Progenitor cell of endocrine pancreas (in vitro differentiated cells): ENCODE data around the gene ANKS1B. TPM values are rescaled to one million over a fixed set of nuclear protein-coding genes. Genes with fewer than 3 reads are reported as not detected.

ENCODE experiments used
- DNase-seq: peaks from one replicate; pipeline ENCODE4 v3.0.0; 2021; ENCODE audit warnings: low spot score; ENCODE audit not compliant: unreplicated experiment
- H3K27ac Mint-ChIP-seq: 2 replicates; pipeline ENCODE4 v1.8.0; 2021; ENCODE audit warnings: mild to moderate bottlenecking, moderate library complexity, mixed read lengths
- H3K27me3 Mint-ChIP-seq: 2 replicates; pipeline ENCODE4 v1.8.0; 2021; ENCODE audit warnings: mixed read lengths
- H3K36me3 Mint-ChIP-seq: 2 replicates; pipeline ENCODE4 v1.8.0; 2022; ENCODE audit warnings: mixed read lengths; ENCODE audit not compliant: insufficient read depth
- H3K4me1 Mint-ChIP-seq: 2 replicates; pipeline ENCODE4 v1.8.0; 2021; ENCODE audit warnings: low read depth, mixed read lengths
- H3K4me3 Mint-ChIP-seq: 2 replicates; pipeline ENCODE4 v1.8.0; 2021; ENCODE audit warnings: low read depth, mild to moderate bottlenecking, moderate library complexity, mixed read lengths
- H3K9me3 Mint-ChIP-seq: 2 replicates; pipeline ENCODE4 v1.8.0; 2021; ENCODE audit warnings: low read depth, mixed read lengths
- total RNA-seq: library from RNA; stranded (reverse); gene quantifications from 2 replicates; pipeline ENCODE4 v1.2.1, GENCODE V29; 2021
- TF ChIP-seq, protein P1 (sequence below): fragments of 200-600 bp; sonication (generic); IDR thresholded peaks from one replicate; pipeline ENCODE4 v1.5.0; 2021; ENCODE audit warnings: antibody characterized with exemption, mild to moderate bottlenecking; ENCODE audit not compliant: unreplicated experiment

The ANKS1B gene
- total RNA-seq, 1 donor from 2014 or later, result 10.1 TPM

DNA sequence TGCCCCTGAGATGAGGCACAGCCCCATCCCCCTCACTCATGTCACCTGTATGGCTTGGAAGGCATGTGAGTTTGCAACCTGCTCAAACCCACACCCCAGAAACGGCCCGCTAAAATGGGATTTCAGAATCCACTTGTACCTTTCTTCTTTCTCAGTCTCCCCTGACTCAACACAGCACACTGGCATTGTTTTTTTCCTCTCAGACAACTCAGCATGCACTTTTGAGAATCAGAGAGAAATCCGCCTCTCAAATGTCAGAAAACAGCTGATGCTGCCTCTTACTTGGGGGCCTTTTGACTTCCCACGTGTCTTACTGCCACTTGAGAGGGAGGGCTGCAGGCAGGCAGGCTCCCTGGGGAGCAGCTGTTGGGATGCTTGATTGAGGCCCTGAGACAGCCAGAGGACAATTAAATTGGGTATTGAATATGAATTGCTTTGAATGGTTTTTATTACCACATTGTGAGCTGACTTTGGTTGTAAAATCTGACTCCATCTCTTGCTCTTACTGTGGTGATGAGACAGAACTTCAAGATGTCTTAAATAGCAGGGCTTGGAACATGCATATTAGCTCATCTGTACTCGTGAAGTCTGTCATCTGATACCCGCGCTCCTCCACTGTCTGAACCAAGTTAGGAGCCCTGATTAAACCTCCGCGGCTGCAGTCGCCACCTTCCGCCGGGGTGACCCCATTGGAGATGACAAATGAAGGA, 1243.0 kb downstream of the ANKS1B start:
- no peak for DNase-seq
- H3K36me3 Mint-ChIP-seq, result no peaks in the 10 kb centered on the region
- H3K4me1 Mint-ChIP-seq, result peaks cover 6% of the 10 kb centered on the region
- TF ChIP-seq, protein P1, sequence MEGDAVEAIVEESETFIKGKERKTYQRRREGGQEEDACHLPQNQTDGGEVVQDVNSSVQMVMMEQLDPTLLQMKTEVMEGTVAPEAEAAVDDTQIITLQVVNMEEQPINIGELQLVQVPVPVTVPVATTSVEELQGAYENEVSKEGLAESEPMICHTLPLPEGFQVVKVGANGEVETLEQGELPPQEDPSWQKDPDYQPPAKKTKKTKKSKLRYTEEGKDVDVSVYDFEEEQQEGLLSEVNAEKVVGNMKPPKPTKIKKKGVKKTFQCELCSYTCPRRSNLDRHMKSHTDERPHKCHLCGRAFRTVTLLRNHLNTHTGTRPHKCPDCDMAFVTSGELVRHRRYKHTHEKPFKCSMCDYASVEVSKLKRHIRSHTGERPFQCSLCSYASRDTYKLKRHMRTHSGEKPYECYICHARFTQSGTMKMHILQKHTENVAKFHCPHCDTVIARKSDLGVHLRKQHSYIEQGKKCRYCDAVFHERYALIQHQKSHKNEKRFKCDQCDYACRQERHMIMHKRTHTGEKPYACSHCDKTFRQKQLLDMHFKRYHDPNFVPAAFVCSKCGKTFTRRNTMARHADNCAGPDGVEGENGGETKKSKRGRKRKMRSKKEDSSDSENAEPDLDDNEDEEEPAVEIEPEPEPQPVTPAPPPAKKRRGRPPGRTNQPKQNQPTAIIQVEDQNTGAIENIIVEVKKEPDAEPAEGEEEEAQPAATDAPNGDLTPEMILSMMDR, result no peak
- H3K27ac Mint-ChIP-seq, result no peak overlapping the region
- peaks cover 31% of the 10 kb centered on the region for H3K27me3 Mint-ChIP-seq
- no peak overlapping the region for H3K4me3 Mint-ChIP-seq
- no peaks in the 10 kb centered on the region for H3K9me3 Mint-ChIP-seq

DNA sequence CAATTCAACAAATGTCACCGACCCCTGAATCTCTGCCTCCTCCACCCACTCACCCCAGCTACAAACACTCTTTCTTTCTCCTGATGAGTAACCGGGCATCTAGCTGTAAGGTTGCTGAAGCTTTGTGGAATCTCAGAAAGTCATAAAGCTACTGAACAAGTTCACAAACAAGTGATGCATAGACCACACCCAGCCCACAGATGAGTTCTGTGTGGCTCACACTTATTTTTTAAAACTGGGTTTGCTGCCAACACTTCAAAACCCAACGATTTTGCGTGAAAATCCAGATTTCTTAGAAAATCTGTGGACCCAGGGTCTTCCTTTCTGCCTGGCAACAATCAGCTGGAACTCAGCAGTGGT, 1243.6 kb downstream of the ANKS1B start:
- no peak overlapping the region for H3K27ac Mint-ChIP-seq
- no peak overlapping the region for H3K4me3 Mint-ChIP-seq
- TF ChIP-seq, protein P1, result no peak
- no peaks in the 10 kb centered on the region for H3K9me3 Mint-ChIP-seq
- H3K27me3 Mint-ChIP-seq, result peaks cover 26% of the 10 kb centered on the region
- no peaks in the 10 kb centered on the region for H3K36me3 Mint-ChIP-seq
- H3K4me1 Mint-ChIP-seq, result peaks cover 11% of the 10 kb centered on the region
- no peak for DNase-seq

DNA sequence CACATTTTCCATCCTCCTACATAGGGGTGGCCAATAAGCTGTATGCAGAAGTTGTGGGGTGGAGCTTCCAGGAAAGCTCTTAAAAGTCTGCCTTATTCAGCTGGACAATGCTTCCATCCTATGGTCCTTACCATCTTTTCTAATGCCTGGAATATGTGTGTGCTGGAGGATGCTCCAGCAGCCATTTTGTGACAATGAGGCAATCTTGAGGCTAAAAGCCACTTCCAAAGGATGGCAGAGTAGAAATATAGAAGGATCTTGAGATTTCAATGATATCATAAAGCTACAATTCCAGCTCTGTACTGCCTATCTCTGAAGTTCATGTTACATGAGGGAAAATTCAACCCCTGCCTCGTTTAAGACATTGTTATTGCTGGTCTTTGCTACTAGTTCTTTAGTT, 1244.0 kb downstream of the ANKS1B start:
- H3K4me3 Mint-ChIP-seq, result no peak overlapping the region
- H3K27ac Mint-ChIP-seq, result no peak overlapping the region
- H3K27me3 Mint-ChIP-seq, result peaks cover 22% of the 10 kb centered on the region
- DNase-seq, result no peak
- TF ChIP-seq, protein P1, result no peak
- H3K4me1 Mint-ChIP-seq, result peaks cover 13% of the 10 kb centered on the region
- no peaks in the 10 kb centered on the region for H3K9me3 Mint-ChIP-seq
- no peaks in the 10 kb centered on the region for H3K36me3 Mint-ChIP-seq

DNA sequence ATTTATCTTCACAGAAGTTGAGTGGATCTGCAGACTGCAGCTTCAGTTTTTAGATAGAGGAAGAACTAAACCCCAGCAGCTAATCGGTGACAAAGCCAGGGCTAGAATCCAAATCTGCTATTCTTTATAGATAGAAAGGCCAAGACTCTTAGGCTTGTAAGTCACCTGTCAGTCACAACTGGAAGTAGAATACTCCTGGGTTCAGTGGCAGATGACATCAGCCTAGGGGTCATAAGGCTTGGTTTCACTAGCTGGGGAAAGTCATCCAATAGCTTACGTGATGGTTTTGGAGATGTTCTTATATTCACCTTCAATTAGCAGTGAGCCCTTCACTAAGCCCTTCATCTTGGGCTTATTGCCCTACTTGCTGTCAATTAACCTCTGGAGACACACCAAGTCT, 1246.2 kb downstream of the ANKS1B start:
- no peak for DNase-seq
- Mint-ChIP-seq H3K4me3 (no peak overlapping the region), H3K36me3 (peaks cover 4% of the 10 kb centered on the region), H3K4me1 (peaks cover 13% of the 10 kb centered on the region), H3K27me3 (peaks cover 22% of the 10 kb centered on the region), H3K9me3 (no peaks in the 10 kb centered on the region), H3K27ac (no peak overlapping the region)
- TF ChIP-seq, protein P1, result no peak

DNA sequence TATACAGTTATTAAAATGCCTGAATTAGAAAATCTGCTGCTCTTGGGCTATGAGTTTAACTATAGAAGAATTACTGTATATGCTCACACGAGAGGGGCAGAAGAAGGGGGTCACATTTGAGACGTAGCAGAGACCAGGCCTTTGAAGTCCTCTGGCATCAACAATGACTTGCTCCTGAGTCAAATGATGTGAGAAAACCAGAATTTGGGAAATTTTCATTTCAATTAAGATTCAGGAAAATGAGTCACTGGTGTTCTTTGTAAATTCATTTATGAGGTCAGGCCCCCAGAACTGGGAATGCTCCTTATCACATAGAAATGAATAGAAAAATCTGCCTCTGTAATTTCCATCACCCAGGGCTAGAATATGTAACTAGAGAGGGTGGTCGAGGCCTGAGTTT, 1246.7 kb downstream of the ANKS1B start:
- Mint-ChIP-seq H3K27me3 (peaks cover 22% of the 10 kb centered on the region), H3K9me3 (no peaks in the 10 kb centered on the region), H3K4me1 (peaks cover 13% of the 10 kb centered on the region), H3K27ac (no peak overlapping the region), H3K4me3 (no peak overlapping the region), H3K36me3 (peaks cover 4% of the 10 kb centered on the region)
- DNase-seq, result no peak
- TF ChIP-seq, protein P1, result no peak
